Kidney tubule cell (primary cell): ENCODE results near the gene TOMM40L.

Source experiments
- DNase-seq: peaks from one replicate; pipeline ENCODE4 v3.0.0-alpha.2; 2018; ENCODE audit warnings: low spot score

TOMM40L gene

GRCh38 chr1:161197560-161198193, 28.2 kb upstream of the TOMM40L start:
- DNase-seq: no peak

- no peak for DNase-seq
Observed at GRCh38 chr1:161198194-161198896, 27.5 kb upstream of the TOMM40L start.

- no peak for DNase-seq
Observed at GRCh38 chr1:161198897-161199431, 26.9 kb upstream of the TOMM40L start, which contains the start of gene ADAMTS4. Gene ADAMTS4 (minus strand): TSS chr1:161199054. CDS start chr1:161198627, 427 bp downstream.

GRCh38 chr1:161199506-161200139, 26.2 kb upstream of the TOMM40L start:
- DNase-seq: no peak

- no peak for DNase-seq
Observed at GRCh38 chr1:161200421-161200991, 25.4 kb upstream of the TOMM40L start.

- DNase-seq: no peak
Observed at GRCh38 chr1:161200992-161201835, 24.6 kb upstream of the TOMM40L start.

- peak; percentile 99 for DNase-seq
Observed at GRCh38 chr1:161201836-161202712, 23.8 kb upstream of the TOMM40L start, which contains the start of gene NDUFS2. Gene NDUFS2 (plus strand): TSS chr1:161202367. CDS start chr1:161202386, 19 bp downstream.

GRCh38 chr1:161206411-161207140, 19.3 kb upstream of the TOMM40L start:
- DNase-seq: no peak

GRCh38 chr1:161207173-161207572, 18.7 kb upstream of the TOMM40L start:
- DNase-seq: no peak

- peak; percentile 77 for DNase-seq
Observed at GRCh38 chr1:161209790-161210409, 16.0 kb upstream of the TOMM40L start.

- DNase-seq: no peak
Observed at GRCh38 chr1:161214369-161214768, 11.5 kb upstream of the TOMM40L start.

GRCh38 chr1:161215076-161215475, 10.8 kb upstream of the TOMM40L start, which contains the start of gene FCER1G:
Gene FCER1G (plus strand): TSS chr1:161215295. CDS start chr1:161215322, 27 bp downstream.
- DNase-seq: no peak

- DNase-seq: peak; percentile 77
Observed at GRCh38 chr1:161216945-161217712, 8.7 kb upstream of the TOMM40L start.

GRCh38 chr1:161217831-161218230, 8.0 kb upstream of the TOMM40L start:
- DNase-seq: no peak

GRCh38 chr1:161218301-161219077, 7.4 kb upstream of the TOMM40L start:
- no peak for DNase-seq

GRCh38 chr1:161219078-161219892, 6.6 kb upstream of the TOMM40L start:
- no peak for DNase-seq

- no peak for DNase-seq
Observed at GRCh38 chr1:161220002-161220401, 5.9 kb upstream of the TOMM40L start.
